CD8-positive, alpha-beta memory T cell (primary cell): Measurements from ENCODE around the gene COPS4. TPM values are rescaled to one million over a fixed set of nuclear protein-coding genes. Genes with fewer than 3 reads are reported as not detected.
"Not testable (repeated sequence)": the region's sequence is repeated elsewhere in the genome, so short reads cannot be mapped to it uniquely, and the experiment has no call there.

ENCODE experiments used
- CTCF ChIA-PET: fragments of 350-600 bp; sonication (Branson Sonifier 250); formaldehyde crosslinking; loops from one replicate; lab custom pipeline; 2021; ENCODE audit warnings: antibody characterized with exemption; lab: Charles Lee
- POLR2A ChIA-PET: fragments of 350-600 bp; sonication (Branson Sonifier 250); formaldehyde crosslinking; loops from one replicate; lab custom pipeline; 2021; ENCODE audit warnings: antibody characterized with exemption; lab: Charles Lee
- DNase-seq, 5 donors: peaks; one replicate each; pipeline versions ENCODE4 v3.0.0 to v3.0.0-alpha.2; 2020 to 2022; ENCODE audit warnings: mixed read lengths in 1 of 5
- H3K27ac ChIP-seq: one replicate; pipeline ENCODE4 v1.7.0; 2013; ENCODE audit warnings: low read depth, mild to moderate bottlenecking, low read length, moderate library complexity
- H3K27me3 ChIP-seq: 2 replicates; pipeline ENCODE4 v1.7.0; 2013; ENCODE audit warnings: low read length, mild to moderate bottlenecking; ENCODE audit not compliant: insufficient read depth, poor library complexity, severe bottlenecking
- H3K36me3 ChIP-seq: 2 replicates; pipeline ENCODE4 v1.7.0; 2013; ENCODE audit warnings: mild to moderate bottlenecking, low read length, moderate library complexity; ENCODE audit not compliant: insufficient read depth
- H3K4me1 ChIP-seq: 2 replicates; pipeline ENCODE4 v1.7.0; 2013; ENCODE audit warnings: mild to moderate bottlenecking, low read length, moderate library complexity; ENCODE audit not compliant: insufficient read depth
- H3K4me3 ChIP-seq: 2 replicates; pipeline ENCODE4 v1.7.0; 2013; ENCODE audit warnings: mild to moderate bottlenecking, low read length
- H3K9me3 ChIP-seq: 2 replicates; pipeline ENCODE4 v1.7.0; 2013; ENCODE audit warnings: mild to moderate bottlenecking, low read length
- H3K27ac Mint-ChIP-seq, 8 donors: one replicate each; pipeline ENCODE4 v1.8.0; 2020 to 2021; ENCODE audit warnings: mixed read lengths in 8 of 8, mild to moderate bottlenecking in 6 of 8, inconsistent platforms in 3 of 8, moderate library complexity in 3 of 8
- H3K27me3 Mint-ChIP-seq, 2 donors: one replicate each; pipeline ENCODE4 v1.8.0; 2020 to 2021; ENCODE audit warnings: mixed read lengths in 2 of 2, mild to moderate bottlenecking in 1 of 2, moderate library complexity in 1 of 2
- H3K36me3 Mint-ChIP-seq, 3 donors: one replicate each; pipeline ENCODE4 v1.8.0; 2020 to 2021; ENCODE audit warnings: mixed read lengths in 3 of 3, inconsistent platforms in 1 of 3, mild to moderate bottlenecking in 1 of 3
- H3K4me1 Mint-ChIP-seq, 3 donors: one replicate each; pipeline ENCODE4 v1.8.0; 2020 to 2021; ENCODE audit warnings: mixed read lengths in 3 of 3, inconsistent platforms in 1 of 3, mild to moderate bottlenecking in 1 of 3
- H3K4me3 Mint-ChIP-seq, 7 donors: one replicate each; pipeline ENCODE4 v1.8.0; 2020 to 2021; ENCODE audit warnings: mixed read lengths in 7 of 7, mild to moderate bottlenecking in 6 of 7, moderate library complexity in 4 of 7, inconsistent platforms in 2 of 7
- H3K9me3 Mint-ChIP-seq, 5 donors: one replicate each; pipeline ENCODE4 v1.8.0; 2020 to 2022; ENCODE audit warnings: mixed read lengths in 5 of 5, mild to moderate bottlenecking in 3 of 5, moderate library complexity in 2 of 5, inconsistent platforms in 1 of 5
- polyA plus RNA-seq: library from polyadenylated mRNA; unstranded; fragments of 300-500 nt; fragmentation: Illumina TruSeq; gene quantifications from one replicate; pipeline ENCODE4 v1.2.3, GENCODE V29; 2021
- total RNA-seq, 2 experiments: library from RNA; stranded (reverse); gene quantifications; one replicate each; pipeline ENCODE4 v1.2.3, GENCODE V29; 2021

Gene COPS4
- total and polyA plus RNA-seq, 3 experiments from 2014 or later: 38.4 to 64.0 (median 38.5) TPM

GRCh38 chr4:83109480-83110222, 74.7 kb downstream of the COPS4 start:
- CTCF ChIA-PET: interaction anchor here (0.6 to 6.8 kb wide), 40 partner anchors 9 to 175 kb away, joined by 3 to 57 read pairs (median 5); partner anchors contain the start of genes COPS4 and COQ2
- peaks cover 44 to 76% (median 75%) of the 10 kb centered on the region in 3 donors for H3K4me1 Mint-ChIP-seq
- peak overlapping the region; percentile 58 for H3K27ac ChIP-seq
- peak; percentile 27 to 61 (median 43) for DNase-seq
- H3K27ac Mint-ChIP-seq: peak overlapping the region; percentile 92 to 99 (median 97)
- H3K4me3 ChIP-seq: peak overlapping the region; percentile 79
- peaks cover 0 to 6% of the 10 kb centered on the region in 2 donors for H3K27me3 Mint-ChIP-seq
- H3K27me3 ChIP-seq: no peaks in the 10 kb centered on the region
- H3K4me1 ChIP-seq: peaks cover 41% of the 10 kb centered on the region
- H3K36me3 ChIP-seq: peaks cover 9% of the 10 kb centered on the region
- no peaks in the 10 kb centered on the region for H3K9me3 ChIP-seq
- H3K9me3 Mint-ChIP-seq: no peaks in the 10 kb centered on the region
- peak overlapping the region; percentile 95 to 98 (median 96) for H3K4me3 Mint-ChIP-seq
- peaks cover 5 to 52% (median 11%) of the 10 kb centered on the region in 3 donors for H3K36me3 Mint-ChIP-seq
- POLR2A ChIA-PET: interaction anchor here (0.8 to 1.8 kb wide), 10 partner anchors 9 to 175 kb away, joined by 3 to 13 read pairs (median 4); partner anchors contain the start of genes COPS4 and COQ2

GRCh38 chr4:83110223-83110945, 75.4 kb downstream of the COPS4 start:
- ChIA-PET CTCF (interaction anchor here (0.6 to 6.8 kb wide), 37 partner anchors 9 to 174 kb away, joined by 3 to 57 read pairs (median 6); partner anchors contain the start of genes COPS4 and COQ2), POLR2A (interaction anchor here (0.6 to 1.8 kb wide), 11 partner anchors 10 to 221 kb away, joined by 3 to 13 read pairs (median 5); partner anchors contain the start of genes COPS4 and COQ2)
- Mint-ChIP-seq H3K4me1 (peaks cover 44 to 76% (median 75%) of the 10 kb centered on the region in 3 donors), H3K4me3 (peak overlapping the region; percentile 95 to 98 (median 96)), H3K36me3 (peaks cover 3 to 45% (median 5%) of the 10 kb centered on the region in 3 donors), H3K27me3 (peaks cover 0 to 6% of the 10 kb centered on the region in 2 donors), H3K27ac (peak overlapping the region; percentile 92 to 98 (median 96)), H3K9me3 (no peaks in the 10 kb centered on the region)
- peak overlapping the region; percentile 58 for H3K27ac ChIP-seq
- peaks cover 45% of the 10 kb centered on the region for H3K4me1 ChIP-seq
- DNase-seq: peak; percentile 79 to 90 (median 83)
- H3K4me3 ChIP-seq: peak overlapping the region; percentile 79
- H3K36me3 ChIP-seq: peaks cover 4% of the 10 kb centered on the region
- no peaks in the 10 kb centered on the region for H3K9me3 ChIP-seq
- H3K27me3 ChIP-seq: no peaks in the 10 kb centered on the region

GRCh38 chr4:83110970-83111750, 76.2 kb downstream of the COPS4 start:
- Mint-ChIP-seq H3K27me3 (peaks cover 0 to 6% of the 10 kb centered on the region in 2 donors), H3K36me3 (peaks cover 0 to 41% (median 5%) of the 10 kb centered on the region in 3 donors), H3K4me3 (peak overlapping the region; percentile 95 to 98 (median 96)), H3K27ac (peak overlapping the region; percentile 43 to 98 (median 96)), H3K9me3 (no peaks in the 10 kb centered on the region), H3K4me1 (peaks cover 46 to 78% (median 76%) of the 10 kb centered on the region in 3 donors)
- CTCF ChIA-PET: interaction anchor here (0.7 to 6.8 kb wide), 28 partner anchors 8 to 171 kb away, joined by 3 to 57 read pairs (median 7); partner anchors contain the start of gene COPS4
- POLR2A ChIA-PET: interaction anchor here (0.7 to 1.8 kb wide), 8 partner anchors 11 to 173 kb away, joined by 3 to 13 read pairs (median 5); partner anchors contain the start of gene COQ2
- peaks cover 52% of the 10 kb centered on the region for H3K4me1 ChIP-seq
- peak overlapping the region; percentile 79 for H3K4me3 ChIP-seq
- no peaks in the 10 kb centered on the region for H3K9me3 ChIP-seq
- DNase-seq: no peak
- no peaks in the 10 kb centered on the region for H3K36me3 ChIP-seq
- no peaks in the 10 kb centered on the region for H3K27me3 ChIP-seq
- peak overlapping the region; percentile 58 for H3K27ac ChIP-seq

GRCh38 chr4:83111751-83112141, 76.8 kb downstream of the COPS4 start:
- peaks cover 44 to 75% (median 72%) of the 10 kb centered on the region in 3 donors for H3K4me1 Mint-ChIP-seq
- Histone ChIP-seq H3K4me3 (peak overlapping the region; percentile 35), H3K4me1 (peaks cover 47% of the 10 kb centered on the region)
- H3K36me3 Mint-ChIP-seq: peaks cover 0 to 36% (median 5%) of the 10 kb centered on the region in 3 donors
- H3K36me3 ChIP-seq, H3K9me3 ChIP-seq, H3K9me3 Mint-ChIP-seq, H3K27ac ChIP-seq, H3K27me3 ChIP-seq, DNase-seq, H3K27me3 Mint-ChIP-seq: not testable (repeated sequence)
- ChIA-PET POLR2A (interaction anchor here (0.7 to 2.3 kb wide), 3 partner anchors 27 to 106 kb away, joined by 3 to 10 read pairs (median 3); no protein-coding TSS in a partner anchor), CTCF (interaction anchor here (0.7 to 6.8 kb wide), 7 partner anchors 8 to 151 kb away, joined by 3 to 57 read pairs (median 8); no protein-coding TSS in a partner anchor)
- peak overlapping the region; percentile 43 to 97 (median 88) for H3K27ac Mint-ChIP-seq
- peak overlapping the region; percentile 87 to 98 (median 95) for H3K4me3 Mint-ChIP-seq

- peak in 2 of 5 donors; percentile 17 to 57 for DNase-seq
Measured at GRCh38 chr4:83112231-83112630, 77.2 kb downstream of the COPS4 start.

GRCh38 chr4:83112678-83113428, 77.9 kb downstream of the COPS4 start:
- Histone ChIP-seq H3K4me1 (peaks cover 37% of the 10 kb centered on the region), H3K9me3 (no peaks in the 10 kb centered on the region), H3K27me3 (no peaks in the 10 kb centered on the region), H3K36me3 (no peaks in the 10 kb centered on the region), H3K4me3 (peak overlapping the region; percentile 77), H3K27ac (peak overlapping the region; percentile 69)
- H3K36me3 Mint-ChIP-seq: peaks cover 0 to 34% (median 5%) of the 10 kb centered on the region in 3 donors
- H3K9me3 Mint-ChIP-seq: no peaks in the 10 kb centered on the region
- peak overlapping the region; percentile 76 to 97 (median 94) for H3K27ac Mint-ChIP-seq
- POLR2A ChIA-PET: interaction anchor here (0.6 to 2.4 kb wide), 7 partner anchors 13 to 683 kb away, joined by 3 to 12 read pairs (median 5); no protein-coding TSS in a partner anchor
- peaks cover 41 to 69% (median 66%) of the 10 kb centered on the region in 3 donors for H3K4me1 Mint-ChIP-seq
- CTCF ChIA-PET: interaction anchor here (0.8 to 6.8 kb wide), 14 partner anchors 12 to 169 kb away, joined by 3 to 57 read pairs (median 6); no protein-coding TSS in a partner anchor
- H3K27me3 Mint-ChIP-seq: peaks cover 0 to 6% of the 10 kb centered on the region in 2 donors
- peak in 2 of 5 donors; percentile 6 to 44 for DNase-seq
- H3K4me3 Mint-ChIP-seq: peak overlapping the region; percentile 87 to 98 (median 96)

More at GRCh38 chr4:83112231-83112630, 77.2 kb downstream of the COPS4 start:
- Histone ChIP-seq H3K9me3 (no peaks in the 10 kb centered on the region), H3K4me3 (peak overlapping the region; percentile 77), H3K4me1 (peaks cover 43% of the 10 kb centered on the region), H3K27me3 (no peaks in the 10 kb centered on the region), H3K36me3 (no peaks in the 10 kb centered on the region), H3K27ac (peak overlapping the region; percentile 69)
- H3K36me3 Mint-ChIP-seq: peaks cover 0 to 35% (median 5%) of the 10 kb centered on the region in 3 donors
- peaks cover 0 to 6% of the 10 kb centered on the region in 2 donors for H3K27me3 Mint-ChIP-seq
- no peaks in the 10 kb centered on the region for H3K9me3 Mint-ChIP-seq
- H3K27ac Mint-ChIP-seq: peak overlapping the region; percentile 76 to 97 (median 94)
- POLR2A ChIA-PET: interaction anchor here (0.6 to 2.3 kb wide), 5 partner anchors 14 to 683 kb away, joined by 3 to 10 read pairs (median 5); no protein-coding TSS in a partner anchor
- H3K4me1 Mint-ChIP-seq: peaks cover 44 to 73% (median 71%) of the 10 kb centered on the region in 3 donors
- CTCF ChIA-PET: interaction anchor here (0.7 to 6.8 kb wide), 14 partner anchors 12 to 170 kb away, joined by 3 to 57 read pairs (median 6); no protein-coding TSS in a partner anchor
- H3K4me3 Mint-ChIP-seq: peak overlapping the region; percentile 87 to 98 (median 96)
